Measurements from ENCODE around the gene ATXN10. TPM values are rescaled to one million over a fixed set of nuclear protein-coding genes. Genes with fewer than 3 reads are reported as not detected.
A peak's percentile ranks its signal among the peaks of the same experiment; 100 is the strongest.

ATXN10 gene
- total RNA-seq, 1 donor from 2014 or later: 99.7 TPM

GRCh38 chr22:45673482-45674175 is 2.0 kb downstream of the ATXN10 start:
- intact Hi-C loops (cut with micrococcal nuclease): no loop called here
- POLR2A ChIA-PET: interaction anchor here (1.4 kb wide), 1 partner anchor 10 kb away, joined by 3 read pairs; no protein-coding TSS in a partner anchor
- CTCF ChIA-PET: interaction anchor here (1.0 kb wide), 1 partner anchor 322 kb away, joined by 3 read pairs; no protein-coding TSS in a partner anchor

GRCh38 chr22:45676024-45676423 is 4.4 kb downstream of the ATXN10 start:
- CTCF ChIA-PET: interaction anchor here (1.1 kb wide), 1 partner anchor 12 kb away, joined by 3 read pairs; no protein-coding TSS in a partner anchor
- intact Hi-C loops (cut with micrococcal nuclease): no loop called here
- Mint-ChIP-seq H3K27me3 (no peaks in the 10 kb centered on the region), H3K9me3 (no peaks in the 10 kb centered on the region), H3K4me3 (no peak overlapping the region), H3K27ac (no peak overlapping the region), H3K36me3 (ENCODE audit: low read depth) (peaks cover 12% of the 10 kb centered on the region), H3K4me1 (peaks cover 55% of the 10 kb centered on the region)
- no peak for TF ChIP-seq CTCF (IDR thresholded peaks at IDR 0.05)
- POLR2A ChIA-PET: no interaction called here
- ATAC-seq (ENCODE audit: low read depth) (no peak), DNase-seq (no peak)

More at GRCh38 chr22:45673482-45674175, 2.0 kb downstream of the ATXN10 start:
- H3K27me3 Mint-ChIP-seq: no peaks in the 10 kb centered on the region
- H3K36me3 Mint-ChIP-seq (ENCODE audit: low read depth): peaks cover 9% of the 10 kb centered on the region
- no peaks in the 10 kb centered on the region for H3K9me3 Mint-ChIP-seq
- peak overlapping the region; percentile 2 for H3K27ac Mint-ChIP-seq
- TF ChIP-seq CTCF (IDR thresholded peaks at IDR 0.05): no peak
- peaks cover 44% of the 10 kb centered on the region for H3K4me1 Mint-ChIP-seq
- no peak for DNase-seq
- ATAC-seq (ENCODE audit: low read depth): no peak
- peak overlapping the region; percentile 87 for H3K4me3 Mint-ChIP-seq

GRCh38 chr22:45677063-45677462 is 5.4 kb downstream of the ATXN10 start:
- Mint-ChIP-seq H3K9me3 (no peaks in the 10 kb centered on the region), H3K27ac (no peak overlapping the region), H3K4me3 (no peak overlapping the region), H3K27me3 (no peaks in the 10 kb centered on the region), H3K4me1 (peaks cover 52% of the 10 kb centered on the region), H3K36me3 (ENCODE audit: low read depth) (peaks cover 12% of the 10 kb centered on the region)
- DNase-seq: no peak
- intact Hi-C loops (cut with micrococcal nuclease): no loop called here
- no peak for ATAC-seq (ENCODE audit: low read depth)
- ChIA-PET CTCF (interaction anchor here (1.1 kb wide), 1 partner anchor 13 kb away, joined by 3 read pairs; no protein-coding TSS in a partner anchor), POLR2A (no interaction called here)
- TF ChIP-seq CTCF (IDR thresholded peaks at IDR 0.05): no peak

- no peak for TF ChIP-seq CTCF (IDR thresholded peaks at IDR 0.05)
- intact Hi-C loops (cut with micrococcal nuclease): no loop called here
- no peak for DNase-seq
- ATAC-seq (ENCODE audit: low read depth): peak; percentile 28
- H3K27ac Mint-ChIP-seq: peak overlapping the region; percentile 18
- peaks cover 32% of the 10 kb centered on the region for H3K4me1 Mint-ChIP-seq
- H3K27me3 Mint-ChIP-seq: no peaks in the 10 kb centered on the region
- H3K9me3 Mint-ChIP-seq: no peaks in the 10 kb centered on the region
- POLR2A ChIA-PET: no interaction called here
- peaks cover 12% of the 10 kb centered on the region for H3K36me3 Mint-ChIP-seq (ENCODE audit: low read depth)
- CTCF ChIA-PET: no interaction called here
- peak overlapping the region; percentile 13 for H3K4me3 Mint-ChIP-seq
Observed at GRCh38 chr22:45678961-45679912, 7.6 kb downstream of the ATXN10 start.

Measured in activated B cell treated with CpG ODN at 0.5 μM for 24 hours (primary cell).